HepG2 (cell line): ENCODE results near the gene DRAP1. TPM values are rescaled to one million over a fixed set of nuclear protein-coding genes. Genes with fewer than 3 reads are reported as not detected.

ENCODE experiments used
- ATAC-seq: fragments of 200-7000 bp; cut with Tn5 transposase; 3 replicates; pipeline ENCODE4 v1.9.1; 2020; ENCODE audit warnings: mild to moderate bottlenecking, moderate library complexity
- BruUV-seq: library from RNA; stranded (reverse); fragments of 400-500 nt; replicated peaks from 2 replicates; lab custom pipeline; 2021; lab: Mats Ljungman, UMichigan
- CTCF ChIA-PET: fragments of 300-600 bp; formaldehyde crosslinking; extraction: SDS; loops from one replicate; lab custom pipeline; 2021; ENCODE audit warnings: low total read pairs, inconsistent platforms, low intra/inter-chr PET ratio; lab: Yijun Ruan, JAX
- POLR2A ChIA-PET: fragments of 350-600 bp; sonication (Branson Sonifier 250); formaldehyde crosslinking; loops from one replicate; lab custom pipeline; 2020; ENCODE audit warnings: antibody characterized with exemption, inconsistent platforms; lab: Yijun Ruan, JAX
- DNase-seq: peaks from one replicate; pipeline ENCODE4 v3.0.0-alpha.2; 2015; ENCODE audit warnings: low spot score
- FAIRE-seq: peaks from 3 replicates; lab custom pipeline; 2011; peaks lifted over from hg19 to GRCh38; lab: Jason Lieb, UNC
- H2AFZ ChIP-seq: one replicate; pipeline ENCODE4 v1.6.1; 2011; ENCODE audit warnings: low read length, inconsistent platforms
- H3K27ac ChIP-seq: fragments of 300-600 bp; 3 replicates; pipeline ENCODE4 v1.8.0; 2011; ENCODE audit warnings: mixed run types, mild to moderate bottlenecking, mixed read lengths, low read length, inconsistent platforms; ENCODE audit not compliant: insufficient read depth; ENCODE audit errors: extremely low read length
- H3K27me3 ChIP-seq, 2 experiments: fragments of 200-600 bp in 1 of 2; 2 replicates in 1 of 2; 3 replicates in 1 of 2; pipeline versions ENCODE4 v1.6.0 to v1.8.0; 2011; ENCODE audit warnings: low read length in 2 of 2, mild to moderate bottlenecking in 2 of 2, moderate library complexity in 2 of 2, inconsistent platforms in 1 of 2; ENCODE audit not compliant: insufficient read depth in 2 of 2, control insufficient read depth in 1 of 2
- H3K36me3 ChIP-seq, 2 experiments: fragments of 200-600 bp in 1 of 2; replicated peaks in 1 of 2; 2 replicates in 1 of 2; 3 replicates in 1 of 2; pipeline versions ENCODE4 v1.5.1 to v1.8.0; 2011; ENCODE audit warnings: low read length in 2 of 2, inconsistent platforms in 1 of 2; ENCODE audit not compliant: insufficient read depth in 2 of 2, control insufficient read depth in 1 of 2
- H3K4me1 ChIP-seq: 2 replicates; pipeline ENCODE4 v1.5.1; 2012; ENCODE audit warnings: low read length, inconsistent platforms; ENCODE audit not compliant: insufficient read depth
- H3K4me2 ChIP-seq: 2 replicates; pipeline ENCODE4 v1.6.0; 2011; ENCODE audit warnings: low read depth, low read length, inconsistent platforms
- H3K4me3 ChIP-seq, 3 experiments: fragments of 200-600 bp in 1 of 3; sonication (generic), shearing (Covaris generic) in 1 of 3; replicated peaks in 1 of 3; 2 replicates each; pipeline ENCODE4 v1.5.1; 2011 to 2016; ENCODE audit warnings: low read length in 3 of 3, inconsistent platforms in 2 of 3, low read depth in 2 of 3, mild to moderate bottlenecking in 2 of 3, control low read depth in 1 of 3, mixed read lengths in 1 of 3; ENCODE audit not compliant: insufficient read depth in 1 of 3
- H3K79me2 ChIP-seq: one replicate; pipeline ENCODE4 v1.6.1; 2011; ENCODE audit warnings: low read length, inconsistent platforms; ENCODE audit not compliant: insufficient read depth
- H3K9ac ChIP-seq: 2 replicates; pipeline ENCODE4 v1.6.0; 2011; ENCODE audit warnings: mild to moderate bottlenecking, low read depth, low read length, inconsistent platforms; ENCODE audit not compliant: insufficient read depth
- H3K9me3 ChIP-seq: 2 replicates; pipeline ENCODE4 v1.5.1; 2012; ENCODE audit warnings: mild to moderate bottlenecking, low read length
- H4K20me1 ChIP-seq: 2 replicates; pipeline ENCODE4 v1.6.0; 2011; ENCODE audit warnings: inconsistent platforms, mild to moderate bottlenecking, low read length, moderate library complexity; ENCODE audit not compliant: insufficient read depth
- HES4 ChIP-seq: sonication (generic); formaldehyde crosslinking; IDR thresholded peaks from 2 replicates; pipeline ENCODE4 v1.9.0; 2021; ENCODE audit warnings: mild to moderate bottlenecking, missing genetic modification reagents, borderline replicate concordance
- MEIS1 ChIP-seq: sonication (generic); formaldehyde crosslinking; IDR thresholded peaks from 2 replicates; pipeline ENCODE4 v1.9.0; 2021; ENCODE audit warnings: mild to moderate bottlenecking, missing genetic modification reagents, moderate library complexity, borderline replicate concordance
- MNT ChIP-seq: fragments of 450-650 bp; IDR thresholded peaks from 2 replicates; pipeline ENCODE4 v1.6.1; 2016
- NCOR1 ChIP-seq: fragments of 200-600 bp; sonication (generic); IDR thresholded peaks from 2 replicates; pipeline ENCODE4 v1.7.0; 2017; ENCODE audit warnings: antibody characterized with exemption, low read length, borderline replicate concordance
- PAF1 ChIP-seq: IDR thresholded peaks from 2 replicates; pipeline ENCODE4 v1.6.1; 2016; ENCODE audit warnings: missing genetic modification reagents, missing compliant biosample characterization
- POLR2A ChIP-seq, 2 experiments: IDR thresholded peaks; 2 replicates each; pipeline ENCODE4 v1.6.1; 2011; ENCODE audit warnings: low read depth in 2 of 2, low read length in 2 of 2, mild to moderate bottlenecking in 1 of 2, moderate library complexity in 1 of 2; ENCODE audit not compliant: insufficient read depth in 1 of 2
- SAP130 ChIP-seq: IDR thresholded peaks from 2 replicates; pipeline ENCODE4 v1.6.1; 2016; ENCODE audit warnings: low read depth
- ZBTB1 ChIP-seq: sonication (generic); formaldehyde crosslinking; IDR thresholded peaks from 2 replicates; pipeline ENCODE4 v1.4.0; 2020; ENCODE audit warnings: missing genetic modification reagents, borderline replicate concordance
- ZFP90 ChIP-seq: sonication (generic); formaldehyde crosslinking; IDR thresholded peaks from 2 replicates; pipeline ENCODE4 v1.8.0; 2022; ENCODE audit warnings: missing genetic modification reagents, mild to moderate bottlenecking, inconsistent platforms, borderline replicate concordance
- ZNF687 ChIP-seq: sonication (generic); formaldehyde crosslinking; IDR thresholded peaks from 2 replicates; pipeline ENCODE4 v1.5.1; 2020; ENCODE audit warnings: mild to moderate bottlenecking, missing genetic modification reagents, moderate library complexity
- ZZZ3 ChIP-seq: sonication (generic); formaldehyde crosslinking; IDR thresholded peaks from 2 replicates; pipeline ENCODE4 v1.4.0; 2020; ENCODE audit warnings: missing genetic modification reagents, mild to moderate bottlenecking, borderline replicate concordance
- WGBS: methylation state at CpG from one replicate; pipeline ENCODE4 v1.1.6; 2017; ENCODE audit warnings: low lambda C conversion rate; 5-methylcytosine and 5-hydroxymethylcytosine counted together
- in situ Hi-C: cut with HindIII; loops from 2 replicates; pipeline ENCODE4 v1.10.0; 2017; ENCODE audit warnings: low pct_unique_long_range_greater_than_20kb; ENCODE audit not compliant: extremely low pct_ligation_motif_present
- intact Hi-C: fragments of 100-400 bp; cut with micrococcal nuclease; formaldehyde crosslinking; loops from one replicate; pipeline ENCODE4 v1.10.0; 2022; ENCODE audit not compliant: unreplicated experiment
- polyA plus RNA-seq, 8 experiments: library from polyadenylated mRNA; depleted of rRNA in 3 of 8; stranded (reverse) in 7 of 8; unstranded in 1 of 8; fragments of >200 nt; fragmentation: Illumina TruSeq in 4 of 8; extraction: Trizol in 4 of 8; gene quantifications; 2 replicates each; pipeline versions ENCODE4 v1.2.1 to v1.2.3, GENCODE V29; 2011 to 2016; ENCODE audit warnings: low read depth in 4 of 8, missing spikeins in 1 of 8, mixed read lengths in 1 of 8; ENCODE audit not compliant: insufficient read depth in 1 of 8
- total RNA-seq, 5 experiments: library from RNA; depleted of rRNA; stranded (reverse); fragments of >200 nt; fragmentation: Illumina TruSeq; extraction: Trizol; gene quantifications; 2 replicates each; pipeline ENCODE4 v1.2.3, GENCODE V29; 2016; ENCODE audit warnings: low read depth in 1 of 5

Gene DRAP1
- total and polyA plus RNA-seq, 2 of the 13 experiments (the other 11 are each of a cell fraction or from before 2014, with no cell fraction given) = 46.8 to 52.3 TPM

- DNase-seq = no peak
- H3K9ac ChIP-seq = peak overlapping the region; percentile 69; the same call in 1 of the 2 replicates
- peaks cover 0 to 10% of the 10 kb centered on the region in 2 experiments; a peak in 2 of 5 replicates for H3K36me3 ChIP-seq
- ATAC-seq = peak; percentile 29
- no peaks in the 10 kb centered on the region for H3K9me3 ChIP-seq
- H3K27ac ChIP-seq = no peak overlapping the region
- intact Hi-C loops (no loop called here), in situ Hi-C loops (no loop called here)
- ChIA-PET POLR2A (interaction anchor here (1.0 to 8.9 kb wide), 6 partner anchors 12 to 132 kb away, joined by 3 to 81 read pairs (median 4); partner anchors contain the start of genes CCDC85B, CFL1, FIBP and MUS81), CTCF (no interaction called here)
- FAIRE-seq = no peak
- H3K27me3 ChIP-seq = no peaks in the 10 kb centered on the region; a peak in 1 of 5 replicates
- TF ChIP-seq NCOR1 (no peak), MEIS1 (CRISPR knock-in tag) (no peak), MNT (no peak), POLR2A (IDR thresholded peaks at IDR 0.05; ENCODE audit: insufficient read depth in 1 of 2, low read depth in 2 of 2, low read length in 2 of 2) (no peak), SAP130 (CRISPR knock-in tag) (peak; percentile 19; the same call in 1 of the 2 replicates), ZBTB1 (CRISPR knock-in tag) (no peak), ZZZ3 (no peak), PAF1 (CRISPR knock-in tag) (no peak), ZNF687 (CRISPR knock-in tag) (peak; percentile 20), ZFP90 (no peak), HES4 (CRISPR knock-in tag) (no peak)
- no peak overlapping the region for H2AFZ ChIP-seq
- peaks cover 22% of the 10 kb centered on the region for H3K4me1 ChIP-seq
- no TSS peak for BruUV-seq
- no peaks in the 10 kb centered on the region for H4K20me1 ChIP-seq
- peak overlapping the region in 1 of 3 experiments; percentile 73; a peak in 2 of 6 replicates for H3K4me3 ChIP-seq
- H3K4me2 ChIP-seq = peak overlapping the region; percentile 71
- 39% methylated on average over 8 of the region's 24 CpGs for WGBS
- H3K79me2 ChIP-seq = no peaks in the 10 kb centered on the region
These were observed 48.2 kb upstream of the DRAP1 start for GRCh38 chr11:65870706-65871681.
